HCT116 (cell line): Measurements from ENCODE around the gene PLSCR1. TPM values are rescaled to one million over a fixed set of nuclear protein-coding genes. Genes with fewer than 3 reads are reported as not detected.
A peak's percentile ranks its signal among the peaks of the same experiment; 100 is the strongest.

Experiments
- ATAC-seq: fragments of 200-7000 bp; cut with Tn5 transposase; 2 replicates; pipeline ENCODE4 v1.9.1; 2020; ENCODE audit warnings: mild to moderate bottlenecking, moderate library complexity
- Bru-seq: library from RNA; stranded (reverse); fragments of 400-500 nt; gene quantifications from one replicate; lab custom pipeline; 2021; lab: Mats Ljungman, UMichigan
- BruChase-seq, 2 experiments: library from RNA; stranded (reverse); fragments of 400-500 nt; gene quantifications; one replicate each; lab custom pipeline; 2021; lab: Mats Ljungman, UMichigan
- BruUV-seq: library from RNA; stranded (reverse); fragments of 400-500 nt; replicated peaks from 2 replicates; lab custom pipeline; 2021; lab: Mats Ljungman, UMichigan
- CTCF ChIA-PET: fragments of 300-600 bp; sonication (Branson Sonifier 250); formaldehyde crosslinking; loops from one replicate; lab custom pipeline; 2021; ENCODE audit warnings: antibody characterized with exemption; lab: Charles Lee
- POLR2A ChIA-PET: fragments of 300-600, 350-600 bp; sonication (Branson Sonifier 250); formaldehyde crosslinking; loops from one replicate; lab custom pipeline; 2021; ENCODE audit warnings: antibody characterized with exemption; lab: Charles Lee
- RAD21 ChIA-PET, 2 experiments: fragments of 300-600 bp; sonication (Branson Sonifier 250); formaldehyde crosslinking; loops; one replicate each; lab custom pipeline; 2023; ENCODE audit warnings: low total read pairs in 2 of 2; ENCODE audit not compliant: uncharacterized antibody in 2 of 2, unreplicated experiment in 2 of 2, low non-redundant PET in 1 of 2; lab: Charles Lee
- DNase-seq: peaks from one replicate; pipeline ENCODE4 v3.0.0-alpha.2; 2010; ENCODE audit warnings: low read depth, low spot score
- H2AFZ ChIP-seq: fragments of 200-600 bp; shearing (Covaris generic), sonication (generic); 2 replicates; pipeline ENCODE4 v1.6.1; 2017; ENCODE audit warnings: low read depth, mixed run types, mixed read lengths, antibody characterized with exemption, low read length; ENCODE audit not compliant: poor library complexity, severe bottlenecking
- H3K27ac ChIP-seq: 2 replicates; pipeline ENCODE4 v1.5.1; 2012; ENCODE audit warnings: low read depth, low read length
- H3K27me3 ChIP-seq: fragments of 200-600 bp; sonication (generic); 2 replicates; pipeline ENCODE4 v1.6.1; 2016; ENCODE audit warnings: mixed run types, low read length, mixed read lengths; ENCODE audit not compliant: insufficient read depth
- H3K36me3 ChIP-seq, 2 experiments: fragments of 200-500 bp in 1 of 2; fragments of 200-600 bp in 1 of 2; sonication (Bioruptor generic) in 1 of 2; sonication (generic) in 1 of 2; 2 replicates each; pipeline versions ENCODE4 v1.5.1 to v1.6.1; 2014 to 2016; ENCODE audit warnings: low read length in 2 of 2, inconsistent platforms in 1 of 2, mixed read lengths in 1 of 2, mixed run types in 1 of 2; ENCODE audit not compliant: insufficient read depth in 2 of 2, control insufficient read depth in 1 of 2
- H3K4me1 ChIP-seq, 2 experiments: fragments of 200-600 bp in 1 of 2; sonication (generic) in 1 of 2; 2 replicates each; pipeline versions ENCODE4 v1.5.1 to v1.6.1; 2012 to 2017; ENCODE audit warnings: low read length in 2 of 2, inconsistent platforms in 1 of 2, mild to moderate bottlenecking in 1 of 2, mixed read lengths in 1 of 2, mixed run types in 1 of 2, moderate library complexity in 1 of 2; ENCODE audit not compliant: insufficient read depth in 2 of 2, control insufficient read depth in 1 of 2
- H3K4me2 ChIP-seq: fragments of 200-600 bp; sonication (generic); 2 replicates; pipeline ENCODE4 v1.6.1; 2017; ENCODE audit warnings: mixed run types, low read length, mixed read lengths
- H3K4me3 ChIP-seq, 2 experiments: fragments of 200-600 bp in 1 of 2; sonication (generic) in 1 of 2; replicated peaks in 1 of 2; 2 replicates each; pipeline ENCODE4 v1.5.1; 2011 to 2016; ENCODE audit warnings: low read length in 2 of 2, control low read depth in 1 of 2, low read depth in 1 of 2, mild to moderate bottlenecking in 1 of 2, mixed read lengths in 1 of 2, mixed run types in 1 of 2
- H3K79me2 ChIP-seq: fragments of 200-600 bp; sonication (generic); 2 replicates; pipeline ENCODE4 v1.6.1; 2017; ENCODE audit warnings: mild to moderate bottlenecking, mixed run types, low read length, moderate library complexity, mixed read lengths; ENCODE audit not compliant: insufficient read depth
- H3K9ac ChIP-seq: fragments of 200-600 bp; sonication (generic); 2 replicates; pipeline ENCODE4 v1.6.1; 2016; ENCODE audit warnings: low read length, mixed read lengths
- H3K9me2 ChIP-seq: fragments of 200-600 bp; sonication (generic), shearing (Covaris generic); 2 replicates; pipeline ENCODE4 v1.6.1; 2017; ENCODE audit warnings: mixed run types, mild to moderate bottlenecking, moderate library complexity; ENCODE audit not compliant: insufficient read depth
- H3K9me3 ChIP-seq, 2 experiments: fragments of 200-500 bp in 1 of 2; fragments of 200-600 bp in 1 of 2; sonication (Bioruptor generic) in 1 of 2; sonication (generic) in 1 of 2; 2 replicates each; pipeline ENCODE4 v1.6.1; 2014 to 2017; ENCODE audit warnings: low read length in 2 of 2, mixed read lengths in 2 of 2, inconsistent platforms in 1 of 2, low read depth in 1 of 2, mild to moderate bottlenecking in 1 of 2, mixed run types in 1 of 2, moderate library complexity in 1 of 2; ENCODE audit not compliant: control insufficient read depth in 1 of 2, insufficient read depth in 1 of 2
- H4K20me1 ChIP-seq: fragments of 200-600 bp; sonication (generic), shearing (Covaris generic); 2 replicates; pipeline ENCODE4 v1.6.1; 2017; ENCODE audit warnings: mixed run types, mild to moderate bottlenecking, moderate library complexity; ENCODE audit not compliant: insufficient read depth
- CEBPB ChIP-seq: IDR thresholded peaks from 2 replicates; pipeline ENCODE4 v1.6.1; 2012; ENCODE audit warnings: low read depth
- JUND ChIP-seq: IDR thresholded peaks from 2 replicates; pipeline ENCODE4 v1.6.1; 2012
- POLR2A ChIP-seq: IDR thresholded peaks from 2 replicates; pipeline ENCODE4 v1.7.0; 2011; ENCODE audit warnings: borderline replicate concordance; ENCODE audit not compliant: insufficient read depth, insufficient read length; ENCODE audit errors: extremely low read depth
- POLR2AphosphoS5 ChIP-seq: IDR thresholded peaks from 2 replicates; pipeline ENCODE4 v1.6.1; 2011; ENCODE audit warnings: mild to moderate bottlenecking, low read depth, low read length, moderate library complexity
- SIN3A ChIP-seq: IDR thresholded peaks from 2 replicates; pipeline ENCODE4 v1.6.1; 2012; ENCODE audit warnings: low read depth
- SP1 ChIP-seq: IDR thresholded peaks from 2 replicates; pipeline ENCODE4 v1.6.1; 2012; ENCODE audit warnings: low read depth
- YY1 ChIP-seq: IDR thresholded peaks from 2 replicates; pipeline ENCODE4 v1.6.1; 2011; ENCODE audit warnings: low read length, low read depth, moderate library complexity, mild to moderate bottlenecking; ENCODE audit not compliant: insufficient replicate concordance; ENCODE audit errors: extremely low read depth
- ZFX ChIP-seq: fragments of 450-650 bp; IDR thresholded peaks from 2 replicates; pipeline ENCODE4 v1.6.1; 2017
- intact Hi-C: fragments of 100-400 bp; cut with micrococcal nuclease; formaldehyde crosslinking; loops from 2 replicates; pipeline ENCODE4 v1.10.0; 2022
- long read RNA-seq: library from polyadenylated mRNA; unstranded; transcript quantifications from one replicate; pipeline ENCODE4 v2.0.0, GENCODE V29; 2021; ENCODE audit not compliant: unreplicated experiment
- polyA plus RNA-seq: library from polyadenylated mRNA; unstranded; fragments of >200 nt; gene quantifications from 2 replicates; pipeline ENCODE4 v1.2.1, GENCODE V29; 2012; ENCODE audit warnings: missing spikeins
- total RNA-seq: library from RNA; stranded (reverse); gene quantifications from one replicate; pipeline ENCODE4 v1.2.1, GENCODE V29; 2021; ENCODE audit not compliant: unreplicated experiment
- TF ChIP-seq, protein P1 (sequence below), 3 experiments: fragments of 200-600 bp in 1 of 3; sonication (generic) in 1 of 3; IDR thresholded peaks in 2 of 3; conservative IDR thresholded peaks in 1 of 3; 2 replicates each; pipeline ENCODE4 v1.5.1; 2012 to 2017; ENCODE audit warnings: low read depth in 2 of 3, low read length in 2 of 3, antibody characterized with exemption in 1 of 3, borderline replicate concordance in 1 of 3, control low read depth in 1 of 3, mild to moderate bottlenecking in 1 of 3, mixed read lengths in 1 of 3, mixed run types in 1 of 3, moderate library complexity in 1 of 3; ENCODE audit not compliant: insufficient read depth in 1 of 3
- TF ChIP-seq, protein P2 (sequence below): IDR thresholded peaks from 2 replicates; pipeline ENCODE4 v1.6.1; 2012
- TF ChIP-seq, protein P3 (sequence below): IDR thresholded peaks from 2 replicates; pipeline ENCODE4 v1.6.1; 2011; ENCODE audit warnings: mild to moderate bottlenecking, low read length, moderate library complexity; ENCODE audit not compliant: insufficient replicate concordance; ENCODE audit errors: extremely low read depth

Gene PLSCR1, protein sequence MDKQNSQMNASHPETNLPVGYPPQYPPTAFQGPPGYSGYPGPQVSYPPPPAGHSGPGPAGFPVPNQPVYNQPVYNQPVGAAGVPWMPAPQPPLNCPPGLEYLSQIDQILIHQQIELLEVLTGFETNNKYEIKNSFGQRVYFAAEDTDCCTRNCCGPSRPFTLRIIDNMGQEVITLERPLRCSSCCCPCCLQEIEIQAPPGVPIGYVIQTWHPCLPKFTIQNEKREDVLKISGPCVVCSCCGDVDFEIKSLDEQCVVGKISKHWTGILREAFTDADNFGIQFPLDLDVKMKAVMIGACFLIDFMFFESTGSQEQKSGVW
- total RNA-seq (44.2 TPM), Bru-seq, nascent RNA (percentile 96 among the genes with signal in this experiment), BruChase-seq, experiment 1, labeled RNA remaining after a 6-hour chase (percentile 78 among the genes with signal in this experiment), BruChase-seq, experiment 2, labeled RNA remaining after a 2-hour chase (percentile 83 among the genes with signal in this experiment)
- polyA plus RNA-seq: 30.7 and 39.2 TPM in 2 replicates
- long read RNA-seq, transcript PLSCR1-201 (9 exons, 2,233 nt): major isoform, 25 of 47 reads
- long read RNA-seq, partial matches to known transcripts: 2 of 47 reads
- long read RNA-seq, other reads (novel, unspliced or antisense): 10 of 47 reads

DNA sequence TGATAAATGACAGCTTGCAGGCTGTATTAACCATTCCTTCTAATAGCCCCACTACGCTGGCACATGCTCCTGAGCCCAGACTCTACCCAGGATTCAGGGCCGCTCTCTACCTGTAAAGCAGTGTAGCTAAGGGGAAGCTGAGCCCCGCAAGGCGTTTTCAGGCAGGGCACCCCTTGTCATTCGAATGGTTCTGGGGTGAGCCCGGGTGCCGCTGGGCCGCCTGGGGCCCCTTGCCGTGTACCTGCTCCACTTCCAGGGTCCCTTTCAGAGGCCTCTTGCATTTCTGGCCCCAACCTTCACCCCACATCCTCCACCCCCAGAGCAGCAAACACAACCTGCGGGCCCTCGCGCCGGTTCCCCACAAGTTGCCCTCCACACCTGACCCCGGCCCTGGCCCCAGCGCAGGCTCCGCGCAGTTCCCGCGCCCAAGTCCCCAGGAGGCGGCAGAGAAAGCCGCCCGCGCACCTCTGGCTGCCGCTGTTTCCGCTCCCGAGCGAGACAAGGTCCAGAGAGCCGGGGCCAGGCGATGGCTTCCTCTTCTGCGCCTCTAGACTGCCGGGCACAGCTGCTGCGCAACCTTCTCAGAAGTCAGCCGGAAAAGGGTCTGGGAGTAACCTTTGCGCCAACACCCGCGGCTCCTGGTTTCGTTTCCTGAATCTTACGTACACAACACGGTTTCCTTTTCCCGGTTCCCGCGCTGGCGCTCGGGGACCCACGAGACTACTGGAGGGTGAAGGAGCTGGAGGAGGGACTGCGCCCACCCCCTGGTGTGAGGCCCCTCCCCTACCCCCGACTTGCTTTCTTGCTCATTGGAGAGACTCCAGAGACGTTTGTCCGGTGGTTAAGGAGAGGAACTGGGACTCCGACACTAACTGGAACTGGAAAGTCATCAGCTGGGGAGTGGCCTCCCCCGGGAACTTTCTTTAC lies at the start of gene PLSCR1:
Gene PLSCR1 (minus strand): TSS at position 606 of the 927 bp plus-strand sequence. CDS start 8,055 bp downstream, outside the sequence.
- TF ChIP-seq, protein P1, sequence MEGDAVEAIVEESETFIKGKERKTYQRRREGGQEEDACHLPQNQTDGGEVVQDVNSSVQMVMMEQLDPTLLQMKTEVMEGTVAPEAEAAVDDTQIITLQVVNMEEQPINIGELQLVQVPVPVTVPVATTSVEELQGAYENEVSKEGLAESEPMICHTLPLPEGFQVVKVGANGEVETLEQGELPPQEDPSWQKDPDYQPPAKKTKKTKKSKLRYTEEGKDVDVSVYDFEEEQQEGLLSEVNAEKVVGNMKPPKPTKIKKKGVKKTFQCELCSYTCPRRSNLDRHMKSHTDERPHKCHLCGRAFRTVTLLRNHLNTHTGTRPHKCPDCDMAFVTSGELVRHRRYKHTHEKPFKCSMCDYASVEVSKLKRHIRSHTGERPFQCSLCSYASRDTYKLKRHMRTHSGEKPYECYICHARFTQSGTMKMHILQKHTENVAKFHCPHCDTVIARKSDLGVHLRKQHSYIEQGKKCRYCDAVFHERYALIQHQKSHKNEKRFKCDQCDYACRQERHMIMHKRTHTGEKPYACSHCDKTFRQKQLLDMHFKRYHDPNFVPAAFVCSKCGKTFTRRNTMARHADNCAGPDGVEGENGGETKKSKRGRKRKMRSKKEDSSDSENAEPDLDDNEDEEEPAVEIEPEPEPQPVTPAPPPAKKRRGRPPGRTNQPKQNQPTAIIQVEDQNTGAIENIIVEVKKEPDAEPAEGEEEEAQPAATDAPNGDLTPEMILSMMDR (IDR thresholded peaks at IDR 0.05 in 2 of 3, conservative IDR thresholded peaks at IDR 0.05 in 1 of 3; ENCODE audit: borderline replicate concordance in 1 of 3, insufficient read depth in 1 of 3, low read depth in 2 of 3, low read length in 2 of 3): no peak
- TF ChIP-seq SP1: peak; percentile 53
- no peak for TF ChIP-seq JUND
- TF ChIP-seq SIN3A: peak; percentile 73
- peak; percentile 64 for TF ChIP-seq POLR2A
- TF ChIP-seq, protein P2, sequence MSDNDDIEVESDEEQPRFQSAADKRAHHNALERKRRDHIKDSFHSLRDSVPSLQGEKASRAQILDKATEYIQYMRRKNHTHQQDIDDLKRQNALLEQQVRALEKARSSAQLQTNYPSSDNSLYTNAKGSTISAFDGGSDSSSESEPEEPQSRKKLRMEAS: peak; percentile 80
- TF ChIP-seq YY1: peak; percentile 58
- no peak for TF ChIP-seq CEBPB
- peak; percentile 68; the same call in 1 of the 2 replicates for TF ChIP-seq ZFX
- TF ChIP-seq, protein P3, sequence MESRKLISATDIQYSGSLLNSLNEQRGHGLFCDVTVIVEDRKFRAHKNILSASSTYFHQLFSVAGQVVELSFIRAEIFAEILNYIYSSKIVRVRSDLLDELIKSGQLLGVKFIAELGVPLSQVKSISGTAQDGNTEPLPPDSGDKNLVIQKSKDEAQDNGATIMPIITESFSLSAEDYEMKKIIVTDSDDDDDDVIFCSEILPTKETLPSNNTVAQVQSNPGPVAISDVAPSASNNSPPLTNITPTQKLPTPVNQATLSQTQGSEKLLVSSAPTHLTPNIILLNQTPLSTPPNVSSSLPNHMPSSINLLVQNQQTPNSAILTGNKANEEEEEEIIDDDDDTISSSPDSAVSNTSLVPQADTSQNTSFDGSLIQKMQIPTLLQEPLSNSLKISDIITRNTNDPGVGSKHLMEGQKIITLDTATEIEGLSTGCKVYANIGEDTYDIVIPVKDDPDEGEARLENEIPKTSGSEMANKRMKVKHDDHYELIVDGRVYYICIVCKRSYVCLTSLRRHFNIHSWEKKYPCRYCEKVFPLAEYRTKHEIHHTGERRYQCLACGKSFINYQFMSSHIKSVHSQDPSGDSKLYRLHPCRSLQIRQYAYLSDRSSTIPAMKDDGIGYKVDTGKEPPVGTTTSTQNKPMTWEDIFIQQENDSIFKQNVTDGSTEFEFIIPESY: peak; percentile 54
- TF ChIP-seq POLR2AphosphoS5: peak; percentile 88
- TF ChIP-seq, all 23 proteins: peak for 8
- Histone ChIP-seq H3K36me3 (no peaks in the 10 kb centered on the region), H3K27me3 (no peaks in the 10 kb centered on the region), H3K27ac (peak within 1 kb of the TSS; percentile 73), H3K9me3 (no peaks in the 10 kb centered on the region), H2AFZ (peak within 1 kb of the TSS; percentile 83), H3K4me2 (peak within 1 kb of the TSS; percentile 81), H3K4me3 (peak within 1 kb of the TSS; percentile 79 to 84), H3K9ac (peak within 1 kb of the TSS; percentile 93), H4K20me1 (no peaks in the 10 kb centered on the region), H3K9me2 (no peaks in the 10 kb centered on the region), H3K79me2 (peaks cover 53% of the 10 kb centered on the region), H3K4me1 (peaks cover 0 to 22% of the 10 kb centered on the region in 2 experiments; a peak in 2 of 4 replicates)
- ATAC-seq: peak; percentile 93
- TSS peak; percentile 38 for BruUV-seq
- POLR2A ChIA-PET: interaction anchor here (0.9 to 1.5 kb wide), 4 partner anchors 9 to 40 kb away, joined by 3 to 4 read pairs (median 4); no protein-coding TSS in a partner anchor
- intact Hi-C loops: loop anchor here (5.0 kb wide), 1 partner anchor 37 kb away; no protein-coding TSS in a partner anchor
- DNase-seq: peak; percentile 93
- RAD21 ChIA-PET: no interaction called here
- CTCF ChIA-PET: no interaction called here
